ENCODE data around the gene WIPF1.

- TF ChIP-seq, protein P1, sequence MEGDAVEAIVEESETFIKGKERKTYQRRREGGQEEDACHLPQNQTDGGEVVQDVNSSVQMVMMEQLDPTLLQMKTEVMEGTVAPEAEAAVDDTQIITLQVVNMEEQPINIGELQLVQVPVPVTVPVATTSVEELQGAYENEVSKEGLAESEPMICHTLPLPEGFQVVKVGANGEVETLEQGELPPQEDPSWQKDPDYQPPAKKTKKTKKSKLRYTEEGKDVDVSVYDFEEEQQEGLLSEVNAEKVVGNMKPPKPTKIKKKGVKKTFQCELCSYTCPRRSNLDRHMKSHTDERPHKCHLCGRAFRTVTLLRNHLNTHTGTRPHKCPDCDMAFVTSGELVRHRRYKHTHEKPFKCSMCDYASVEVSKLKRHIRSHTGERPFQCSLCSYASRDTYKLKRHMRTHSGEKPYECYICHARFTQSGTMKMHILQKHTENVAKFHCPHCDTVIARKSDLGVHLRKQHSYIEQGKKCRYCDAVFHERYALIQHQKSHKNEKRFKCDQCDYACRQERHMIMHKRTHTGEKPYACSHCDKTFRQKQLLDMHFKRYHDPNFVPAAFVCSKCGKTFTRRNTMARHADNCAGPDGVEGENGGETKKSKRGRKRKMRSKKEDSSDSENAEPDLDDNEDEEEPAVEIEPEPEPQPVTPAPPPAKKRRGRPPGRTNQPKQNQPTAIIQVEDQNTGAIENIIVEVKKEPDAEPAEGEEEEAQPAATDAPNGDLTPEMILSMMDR (IDR thresholded peaks at IDR 0.05; ENCODE audit: low read depth, low read length, poor library complexity, severe bottlenecking): no peak
- TF ChIP-seq EZH2phosphoT487 (IDR thresholded peaks at IDR 0.05; ENCODE audit: borderline replicate concordance, low read length): no peak
Observed at GRCh38 chr2:174636987-174637386, 39.4 kb upstream of the WIPF1 start.
